HG03025 (cell line): ENCODE measurements around the gene ZSWIM3.
"Not testable (repeated sequence)": the region's sequence is repeated elsewhere in the genome, so short reads cannot be mapped to it uniquely, and the experiment has no call there.

Source experiments
- ATAC-seq: cut with Tn5 transposase; IDR thresholded peaks from one replicate; pipeline ENCODE4 v1.9.1; 2021; ENCODE audit warnings: mild to moderate bottlenecking, moderate library complexity; ENCODE audit not compliant: unreplicated experiment, low FRiP score

The ZSWIM3 gene

GRCh38 chr20:45857114-45857881, at the start of gene ZSWIM3, which contains the start of gene ACOT8:
Gene ZSWIM3 (plus strand): TSS chr20:45857614. CDS start chr20:45857826, 212 bp downstream.
Gene ACOT8 (minus strand): TSS chr20:45857392. CDS start chr20:45857315, 77 bp downstream.
- peak; percentile 93 for ATAC-seq

- ATAC-seq: no peak
Observed at GRCh38 chr20:45810191-45810970, 47.0 kb upstream of the ZSWIM3 start.

- peak; percentile 97 for ATAC-seq
Observed at GRCh38 chr20:45812157-45813005, 45.0 kb upstream of the ZSWIM3 start, which contains the start of gene UBE2C. Gene UBE2C (plus strand): TSS chr20:45812644. CDS start chr20:45812696, 52 bp downstream.

- no peak for ATAC-seq
Observed at GRCh38 chr20:45813006-45813340, 44.4 kb upstream of the ZSWIM3 start.

GRCh38 chr20:45813489-45813888, 43.9 kb upstream of the ZSWIM3 start:
- no peak for ATAC-seq

GRCh38 chr20:45814314-45814713, 43.1 kb upstream of the ZSWIM3 start:
- ATAC-seq: no peak

- ATAC-seq: no peak
Observed at GRCh38 chr20:45816951-45817350, 40.5 kb upstream of the ZSWIM3 start.

GRCh38 chr20:45817376-45818194, 39.8 kb upstream of the ZSWIM3 start:
- ATAC-seq: no peak

- no peak for ATAC-seq
Observed at GRCh38 chr20:45818239-45818638, 39.2 kb upstream of the ZSWIM3 start.

- no peak for ATAC-seq
Observed at GRCh38 chr20:45819466-45819865, 37.9 kb upstream of the ZSWIM3 start.

GRCh38 chr20:45821947-45822346, 35.5 kb upstream of the ZSWIM3 start:
- ATAC-seq: no peak

GRCh38 chr20:45822857-45823256, 34.6 kb upstream of the ZSWIM3 start:
- ATAC-seq: no peak

- ATAC-seq: no peak
Observed at GRCh38 chr20:45823949-45824835, 33.2 kb upstream of the ZSWIM3 start.

- ATAC-seq: no peak
Observed at GRCh38 chr20:45826381-45827019, 30.9 kb upstream of the ZSWIM3 start.

- no peak for ATAC-seq
Observed at GRCh38 chr20:45827030-45827652, 30.3 kb upstream of the ZSWIM3 start, which contains the start of gene TNNC2. Gene TNNC2 (minus strand): TSS chr20:45827312. CDS start chr20:45827248, 64 bp downstream.

GRCh38 chr20:45827712-45828111, 29.7 kb upstream of the ZSWIM3 start:
- ATAC-seq: no peak

GRCh38 chr20:45828589-45828988, 28.8 kb upstream of the ZSWIM3 start:
- no peak for ATAC-seq

- ATAC-seq: not testable (repeated sequence)
Observed at GRCh38 chr20:45829673-45830106, 27.7 kb upstream of the ZSWIM3 start.
